T-cell (primary cell): ENCODE results near the gene GNAO1. TPM values are rescaled to one million over a fixed set of nuclear protein-coding genes. Genes with fewer than 3 reads are reported as not detected.
A peak's percentile ranks its signal among the peaks of the same experiment; 100 is the strongest.

Source experiments
- ATAC-seq, 4 experiments: fragments of 200-7000 bp in 3 of 4; fragments of 150-1000 bp in 1 of 4; cut with Tn5 transposase; replicated peaks in 1 of 4; 1 replicate in 3 of 4; 2 replicates in 1 of 4; pipeline ENCODE4 v1.10.0; 2021; ENCODE audit warnings: moderate library complexity in 3 of 4, mild to moderate bottlenecking in 2 of 4, moderate number of reproducible peaks in 1 of 4
- CTCF ChIA-PET, 2 donors: fragments of 300-600 bp; sonication (Branson Sonifier 250); formaldehyde crosslinking; loops; one replicate each; lab custom pipeline; 2022; ENCODE audit warnings: antibody characterized with exemption in 2 of 2; lab: Charles Lee
- POLR2A ChIA-PET, 2 donors: fragments of 300-600 bp; sonication (Branson Sonifier 250); formaldehyde crosslinking; loops; one replicate each; lab custom pipeline; 2022; ENCODE audit warnings: antibody characterized with exemption in 2 of 2; lab: Charles Lee
- DNase-seq, 35 experiments: peaks; one replicate each; pipeline versions ENCODE4 v3.0.0 to v3.0.0-alpha.2; 2013 to 2023
- H3K27ac ChIP-seq: one replicate; pipeline ENCODE4 v1.5.1; 2013; ENCODE audit warnings: low read length
- H3K27me3 ChIP-seq, 2 experiments: replicated peaks in 1 of 2; 1 replicate in 1 of 2; 2 replicates in 1 of 2; pipeline versions ENCODE4 v1.6.1 to v1.7.0; 2013; ENCODE audit warnings: low read length in 1 of 2, mixed read lengths in 1 of 2; ENCODE audit not compliant: control insufficient read depth in 2 of 2, insufficient read depth in 2 of 2; ENCODE audit errors: extremely low read depth in 1 of 2
- H3K36me3 ChIP-seq, 2 donors: 1 replicate in 1 of 2; 2 replicates in 1 of 2; pipeline versions ENCODE4 v1.6.1 to v1.7.0; 2013; ENCODE audit warnings: low read length in 1 of 2; ENCODE audit not compliant: control insufficient read depth in 2 of 2, insufficient read depth in 1 of 2; ENCODE audit errors: extremely low read depth in 1 of 2
- H3K4me1 ChIP-seq, 2 experiments: 1 replicate in 1 of 2; 2 replicates in 1 of 2; pipeline versions ENCODE4 v1.6.1 to v1.7.0; 2013; ENCODE audit warnings: low read length in 2 of 2, mixed read lengths in 1 of 2; ENCODE audit not compliant: insufficient read depth in 2 of 2, control insufficient read depth in 1 of 2; ENCODE audit errors: extremely low read depth in 1 of 2
- H3K4me3 ChIP-seq, 2 donors: 1 replicate in 1 of 2; 2 replicates in 1 of 2; pipeline versions ENCODE4 v1.5.1 to v1.7.0; 2013; ENCODE audit warnings: mild to moderate bottlenecking in 2 of 2, low read length in 1 of 2, moderate library complexity in 1 of 2; ENCODE audit not compliant: control insufficient read depth in 1 of 2; ENCODE audit errors: extremely low read depth in 1 of 2
- H3K9me3 ChIP-seq: 2 replicates; pipeline ENCODE4 v1.7.0; 2013
- H3K27ac Mint-ChIP-seq, 2 donors: one replicate each; pipeline ENCODE4 v1.8.0; 2020 to 2021; ENCODE audit warnings: mild to moderate bottlenecking in 2 of 2, mixed read lengths in 2 of 2
- H3K27me3 Mint-ChIP-seq, 2 donors: one replicate each; pipeline ENCODE4 v1.8.0; 2021 to 2022; ENCODE audit warnings: mixed read lengths in 2 of 2
- H3K36me3 Mint-ChIP-seq: one replicate; pipeline ENCODE4 v1.8.0; 2021; ENCODE audit warnings: mixed read lengths
- H3K4me1 Mint-ChIP-seq, 3 donors: one replicate each; pipeline ENCODE4 v1.8.0; 2020 to 2022; ENCODE audit warnings: mixed read lengths in 3 of 3, mild to moderate bottlenecking in 1 of 3
- H3K4me3 Mint-ChIP-seq, 3 donors: one replicate each; pipeline ENCODE4 v1.8.0; 2020 to 2022; ENCODE audit warnings: mild to moderate bottlenecking in 3 of 3, mixed read lengths in 3 of 3, moderate library complexity in 3 of 3
- H3K9me3 Mint-ChIP-seq, 3 donors: one replicate each; pipeline ENCODE4 v1.8.0; 2020 to 2022; ENCODE audit warnings: mixed read lengths in 3 of 3
- WGBS: methylation state at CpG from one replicate; pipeline ENCODE4 v1.1.5; 2013; ENCODE audit warnings: missing lambda C conversion rate; ENCODE audit not compliant: insufficient coverage; 5-methylcytosine and 5-hydroxymethylcytosine counted together
- total RNA-seq, 35 experiments: library from RNA in 6 of 35; stranded (reverse) in 6 of 35; fragments of 120-200 nt in 1 of 35; gene quantifications; one replicate each; pipeline versions ENCODE4 v1.2.1 to v1.2.4 and lab custom pipeline; 2013 to 2026

GNAO1 gene
- total RNA-seq, 5 donors from 2014 or later (not counting 1 experiment from before 2014, with no cell fraction given): 3.9 to 14.2 (median 12.6) TPM

- H3K9me3 Mint-ChIP-seq: peaks cover 0 to 6% (median 6%) of the 10 kb centered on the region in 3 donors
- no peak overlapping the region for H3K27ac ChIP-seq
- CTCF ChIA-PET: no interaction called here
- POLR2A ChIA-PET: no interaction called here
- no peaks in the 10 kb centered on the region for H3K36me3 Mint-ChIP-seq
- H3K4me1 Mint-ChIP-seq: peaks cover 25 to 38% (median 28%) of the 10 kb centered on the region in 3 donors
- DNase-seq: no peak
- peak overlapping the region in 1 of 2 donors; percentile 7 for H3K27ac Mint-ChIP-seq
- H3K27me3 Mint-ChIP-seq: peaks cover 0 to 16% of the 10 kb centered on the region in 2 donors
- no peak overlapping the region for H3K4me3 ChIP-seq
- no peak for ATAC-seq
- no peaks in the 10 kb centered on the region for H3K36me3 ChIP-seq
- no peaks in the 10 kb centered on the region for H3K9me3 ChIP-seq
- peaks cover 11 to 29% of the 10 kb centered on the region in 2 experiments for H3K4me1 ChIP-seq
- H3K27me3 ChIP-seq: no peaks in the 10 kb centered on the region
- H3K4me3 Mint-ChIP-seq: no peak overlapping the region
- 94% methylated on average over 4 of the region's 5 CpGs for WGBS
Observed at GRCh38 chr16:56277075-56277474, 85.8 kb downstream of the GNAO1 start.

GRCh38 chr16:56278196-56278855 is 87.0 kb downstream of the GNAO1 start:
- no peak for DNase-seq
- Mint-ChIP-seq H3K4me1 (peaks cover 25 to 38% (median 28%) of the 10 kb centered on the region in 3 donors), H3K9me3 (peaks cover 0 to 6% (median 6%) of the 10 kb centered on the region in 3 donors), H3K27me3 (peaks cover 0 to 16% of the 10 kb centered on the region in 2 donors), H3K4me3 (peak overlapping the region; percentile 48 to 67 (median 60)), H3K36me3 (no peaks in the 10 kb centered on the region), H3K27ac (peak overlapping the region; percentile 85 to 88)
- 91% methylated on average over 8 of the region's 9 CpGs for WGBS
- peaks cover 11 to 29% of the 10 kb centered on the region in 2 experiments for H3K4me1 ChIP-seq
- peak overlapping the region in 1 of 2 donors; percentile 34 for H3K4me3 ChIP-seq
- no peaks in the 10 kb centered on the region for H3K27me3 ChIP-seq
- ChIA-PET POLR2A (no interaction called here), CTCF (no interaction called here)
- no peak for ATAC-seq
- H3K36me3 ChIP-seq: no peaks in the 10 kb centered on the region
- peak overlapping the region; percentile 42 for H3K27ac ChIP-seq
- H3K9me3 ChIP-seq: no peaks in the 10 kb centered on the region

- H3K27ac ChIP-seq: peak overlapping the region; percentile 42
- H3K9me3 ChIP-seq: no peaks in the 10 kb centered on the region
- no peaks in the 10 kb centered on the region for H3K36me3 ChIP-seq
- Mint-ChIP-seq H3K4me3 (peak overlapping the region; percentile 48 to 67 (median 60)), H3K27me3 (peaks cover 0 to 13% of the 10 kb centered on the region in 2 donors), H3K9me3 (peaks cover 0 to 5% (median 3%) of the 10 kb centered on the region in 3 donors), H3K36me3 (no peaks in the 10 kb centered on the region), H3K27ac (peak overlapping the region; percentile 85 to 88), H3K4me1 (peaks cover 20 to 38% (median 28%) of the 10 kb centered on the region in 3 donors)
- peak in 33 of 35 experiments; percentile 6 to 67 (median 30) for DNase-seq
- POLR2A ChIA-PET: no interaction called here
- peak overlapping the region in 1 of 2 donors; percentile 34 for H3K4me3 ChIP-seq
- WGBS: 7% methylated on average over 7 of the region's 8 CpGs
- peak; percentile 81 to 97 (median 92) for ATAC-seq
- H3K27me3 ChIP-seq: no peaks in the 10 kb centered on the region
- peaks cover 11 to 29% of the 10 kb centered on the region in 2 experiments for H3K4me1 ChIP-seq
- CTCF ChIA-PET: no interaction called here
Observed at GRCh38 chr16:56279132-56279531, 87.8 kb downstream of the GNAO1 start.

- ChIA-PET POLR2A (no interaction called here), CTCF (no interaction called here)
- Mint-ChIP-seq H3K36me3 (no peaks in the 10 kb centered on the region), H3K4me3 (peak overlapping the region in 1 of 3 donors; percentile 60), H3K9me3 (no peaks in the 10 kb centered on the region), H3K27ac (no peak overlapping the region), H3K27me3 (peaks cover 0 to 9% of the 10 kb centered on the region in 2 donors), H3K4me1 (peaks cover 19 to 38% (median 28%) of the 10 kb centered on the region in 3 donors)
- no peak overlapping the region for H3K4me3 ChIP-seq
- H3K27me3 ChIP-seq: no peaks in the 10 kb centered on the region
- no peaks in the 10 kb centered on the region for H3K36me3 ChIP-seq
- WGBS: 75% methylated on average over 2 of the region's 2 CpGs
- peak overlapping the region; percentile 42 for H3K27ac ChIP-seq
- DNase-seq: no peak
- no peaks in the 10 kb centered on the region for H3K9me3 ChIP-seq
- no peak for ATAC-seq
- H3K4me1 ChIP-seq: peaks cover 11 to 29% of the 10 kb centered on the region in 2 experiments
Observed at GRCh38 chr16:56279914-56280313, 88.6 kb downstream of the GNAO1 start.

- H3K27me3 ChIP-seq: no peaks in the 10 kb centered on the region
- no peaks in the 10 kb centered on the region for H3K9me3 ChIP-seq
- WGBS: 84% methylated on average over 2 of the region's 2 CpGs
- no peak overlapping the region for H3K27ac ChIP-seq
- ChIA-PET CTCF (interaction anchor here (0.7 to 1.3 kb wide), 4 partner anchors 16 to 94 kb away, joined by 3 to 5 read pairs (median 4); no protein-coding TSS in a partner anchor), POLR2A (no interaction called here)
- Mint-ChIP-seq H3K9me3 (no peaks in the 10 kb centered on the region), H3K27ac (no peak overlapping the region), H3K27me3 (no peaks in the 10 kb centered on the region), H3K4me1 (peaks cover 19 to 38% (median 28%) of the 10 kb centered on the region in 3 donors), H3K36me3 (no peaks in the 10 kb centered on the region), H3K4me3 (no peak overlapping the region)
- no peak overlapping the region for H3K4me3 ChIP-seq
- no peak for ATAC-seq
- peak in 1 of 35 experiments; percentile 35 for DNase-seq
- peaks cover 11 to 29% of the 10 kb centered on the region in 2 experiments for H3K4me1 ChIP-seq
- H3K36me3 ChIP-seq: no peaks in the 10 kb centered on the region
Observed at GRCh38 chr16:56281249-56281805, 90.0 kb downstream of the GNAO1 start.

GRCh38 chr16:56282451-56282850 is 91.2 kb downstream of the GNAO1 start:
- peaks cover 11 to 29% of the 10 kb centered on the region in 2 experiments for H3K4me1 ChIP-seq
- ATAC-seq: no peak
- no peak overlapping the region for H3K4me3 Mint-ChIP-seq
- H3K36me3 ChIP-seq: no peaks in the 10 kb centered on the region
- H3K9me3 Mint-ChIP-seq: no peaks in the 10 kb centered on the region
- no peaks in the 10 kb centered on the region for H3K36me3 Mint-ChIP-seq
- H3K9me3 ChIP-seq: no peaks in the 10 kb centered on the region
- ChIA-PET CTCF (no interaction called here), POLR2A (no interaction called here)
- H3K27me3 Mint-ChIP-seq: no peaks in the 10 kb centered on the region
- no peak overlapping the region for H3K27ac Mint-ChIP-seq
- peaks cover 19 to 36% (median 25%) of the 10 kb centered on the region in 3 donors for H3K4me1 Mint-ChIP-seq
- DNase-seq: no peak
- H3K4me3 ChIP-seq: no peak overlapping the region
- H3K27me3 ChIP-seq: no peaks in the 10 kb centered on the region
- WGBS: 100% methylated on average over 2 of the region's 3 CpGs
- no peak overlapping the region for H3K27ac ChIP-seq
